GM20000 (cell line): ENCODE results near the gene B4GALNT4.
A peak's percentile ranks its signal among the peaks of the same experiment; 100 is the strongest.

Experiments used
- DNase-seq: peaks from one replicate; pipeline ENCODE4 v3.0.0; 2012; ENCODE audit warnings: low spot score
- CTCF ChIP-seq: IDR thresholded peaks from 2 replicates; pipeline ENCODE4 v1.5.1; 2012; ENCODE audit warnings: mild to moderate bottlenecking, control low read depth; ENCODE audit errors: extremely low read depth, missing control alignments

Gene B4GALNT4

DNA sequence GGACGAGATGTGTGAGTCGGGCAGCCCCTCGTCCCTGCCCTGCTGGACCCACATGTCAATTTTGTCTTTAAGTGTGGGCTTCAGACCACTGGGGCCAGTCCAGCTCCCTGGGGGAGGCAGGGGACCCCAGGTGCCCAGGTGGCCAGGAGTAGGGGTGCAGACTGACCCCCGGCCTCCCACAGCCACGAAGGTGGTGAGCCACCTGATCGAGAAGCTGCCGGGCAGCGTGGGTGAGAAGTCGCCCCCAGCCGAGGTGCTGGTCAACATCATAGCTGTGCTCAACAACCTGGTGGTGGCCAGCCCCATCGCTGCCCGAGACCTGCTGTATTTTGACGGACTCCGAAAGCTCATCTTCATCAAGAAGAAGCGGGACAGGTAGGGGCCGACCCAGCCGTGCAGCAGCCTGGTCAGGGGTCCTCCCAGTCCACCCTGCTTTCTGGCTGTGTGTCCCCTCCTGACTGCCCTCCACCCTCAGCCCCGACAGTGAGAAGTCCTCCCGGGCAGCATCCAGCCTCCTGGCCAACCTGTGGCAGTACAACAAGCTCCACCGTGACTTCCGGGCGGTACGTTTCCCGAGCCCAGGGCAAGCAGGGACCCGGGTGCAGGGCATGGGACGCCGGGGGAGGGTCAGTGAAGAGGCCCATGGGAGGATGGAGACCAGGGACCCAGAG, 34.6 kb downstream of the B4GALNT4 start:
- TF ChIP-seq CTCF = no peak
- no peak for DNase-seq

DNA sequence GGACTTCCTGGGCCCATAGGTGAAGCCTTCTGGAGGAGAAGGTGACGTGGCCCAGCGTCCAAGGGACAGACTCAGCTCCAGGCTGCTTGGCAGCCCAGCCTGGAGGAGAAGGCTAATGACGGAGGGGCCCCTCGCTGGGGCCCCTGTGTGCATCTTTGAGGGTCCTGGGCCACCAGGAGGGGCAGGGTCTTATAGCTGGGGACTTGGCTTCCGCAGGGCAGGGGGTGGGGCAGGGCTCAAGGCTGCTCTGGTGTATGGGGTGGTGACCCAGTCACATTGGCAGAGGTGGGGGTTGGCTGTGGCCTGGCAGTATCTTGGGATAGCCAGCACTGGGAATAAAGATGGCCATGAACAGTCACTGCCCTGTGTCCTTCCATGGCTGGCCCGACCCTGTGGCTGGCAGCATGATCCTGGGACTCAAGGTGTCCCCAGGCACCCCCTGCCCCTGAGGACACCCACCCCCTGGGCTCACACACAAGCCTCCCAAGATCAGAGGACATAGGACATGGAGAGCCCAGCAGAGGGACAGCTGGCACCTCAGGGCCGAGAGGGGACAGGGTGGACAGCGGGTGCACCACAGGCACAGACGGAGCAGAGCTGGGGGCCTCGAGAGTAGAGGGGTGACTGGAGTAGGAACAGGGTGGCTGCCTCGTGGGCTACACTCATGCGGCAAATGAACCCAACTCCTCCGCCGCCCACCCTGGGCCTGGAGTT, 35.4 kb downstream of the B4GALNT4 start:
- no peak for TF ChIP-seq CTCF
- no peak for DNase-seq

DNA sequence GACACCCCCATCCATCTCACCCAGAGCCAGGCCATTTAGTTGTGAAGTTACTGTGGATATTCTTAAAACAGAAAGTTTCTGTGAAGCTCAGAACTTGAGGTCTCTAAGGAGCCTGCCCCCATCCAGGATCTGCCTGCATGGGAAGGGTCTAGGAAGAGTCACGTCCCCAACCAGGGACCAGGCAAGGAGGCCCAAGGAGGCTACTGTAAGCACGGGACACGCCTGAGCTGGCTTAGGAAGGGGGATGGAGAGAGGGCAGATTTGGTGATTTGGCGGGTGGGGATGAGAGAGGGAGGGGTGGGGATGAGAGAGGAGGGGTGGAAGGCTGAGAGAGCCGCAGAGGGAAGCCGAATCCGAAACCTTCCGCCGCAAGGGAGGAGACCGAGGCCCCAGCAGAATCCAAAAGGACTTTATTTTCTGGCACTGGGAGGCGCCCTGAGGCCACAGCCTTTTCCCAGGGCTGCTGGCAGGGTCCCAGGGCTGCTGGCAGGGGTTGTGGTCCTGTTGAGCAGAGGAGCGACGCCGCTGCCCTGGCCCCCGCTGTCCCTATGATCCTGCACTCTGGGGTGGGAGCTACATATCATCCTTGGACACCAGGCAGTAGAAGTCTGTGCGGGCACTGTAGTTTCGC, 36.1 kb downstream of the B4GALNT4 start:
- no peak for TF ChIP-seq CTCF

GRCh38 chr11:405954-406795, 36.9 kb downstream of the B4GALNT4 start:
- no peak for TF ChIP-seq CTCF
- no peak for DNase-seq

More for the DNA sequence above, 36.1 kb downstream of the B4GALNT4 start:
- DNase-seq = no peak

DNA sequence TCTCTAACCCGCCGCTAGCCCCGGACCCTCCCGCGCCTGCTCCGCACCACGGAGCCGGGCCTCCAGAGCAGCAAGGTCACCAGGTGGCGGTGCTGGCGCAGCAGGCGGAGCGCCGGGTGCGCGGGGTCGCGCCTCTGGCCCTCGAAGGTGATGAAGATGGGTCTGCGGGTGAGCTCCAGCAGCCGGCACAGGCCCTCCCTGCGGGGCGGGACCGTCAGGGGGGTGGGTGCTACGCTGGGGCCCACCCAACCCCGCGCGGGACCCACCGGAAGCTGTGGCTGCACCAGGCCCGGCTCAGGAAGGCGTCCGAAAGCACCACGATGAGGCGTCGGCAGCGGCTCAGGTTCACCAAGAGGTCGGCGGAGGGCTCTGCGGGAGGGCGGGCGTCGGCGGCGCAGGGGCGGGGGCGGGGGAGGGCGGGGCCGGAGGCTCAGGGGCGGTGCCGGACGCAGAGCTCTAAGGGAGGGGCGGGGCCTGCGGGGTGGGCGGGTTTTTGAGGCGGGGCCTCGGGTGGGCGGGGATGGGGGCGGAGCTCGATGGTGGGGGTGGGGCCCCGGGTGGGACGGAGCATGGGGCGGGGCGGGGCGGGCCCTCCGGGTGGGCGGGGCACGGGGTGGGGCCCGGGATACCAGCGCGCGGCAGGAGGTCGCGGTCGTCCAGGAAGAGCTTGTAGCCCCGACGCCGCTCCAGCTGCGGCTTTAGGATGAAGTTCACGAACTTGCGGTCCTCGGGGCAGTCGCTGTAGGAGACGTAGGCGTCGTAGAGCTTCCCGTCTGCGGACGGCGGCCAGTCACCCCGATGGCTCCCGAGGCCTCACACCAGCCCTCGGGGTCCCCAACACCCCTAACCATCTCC, 37.7 kb downstream of the B4GALNT4 start:
- peak; percentile 98 for DNase-seq
- peak; percentile 9 for TF ChIP-seq CTCF

- no peak for TF ChIP-seq CTCF
- no peak for DNase-seq
These were observed 38.4 kb downstream of the B4GALNT4 start for GRCh38 chr11:407651-408123.
